CD4-positive, alpha-beta T cell treated with Interleukin-21 for 1 hour (primary cell): Measurements from ENCODE around the gene GPR173.

ENCODE experiments used
- DNase-seq: peaks from one replicate; pipeline ENCODE4 v3.0.0-alpha.2; 2020

GPR173 gene

GRCh38 chrX:53071604-53072417 lies 23.2 kb downstream of the GPR173 start:
- peak; percentile 86 for DNase-seq

- no peak for DNase-seq
Measured at GRCh38 chrX:53072418-53073114, 24.0 kb downstream of the GPR173 start.

- DNase-seq, result no peak
Measured at GRCh38 chrX:53073115-53073586, 24.6 kb downstream of the GPR173 start.

- DNase-seq, result no peak
Measured at GRCh38 chrX:53075011-53075410, 26.4 kb downstream of the GPR173 start.

- no peak for DNase-seq
Measured at GRCh38 chrX:53076671-53077070, 28.1 kb downstream of the GPR173 start.

- DNase-seq, result no peak
Measured at GRCh38 chrX:53077207-53078197, 28.9 kb downstream of the GPR173 start.

GRCh38 chrX:53078943-53079342 lies 30.4 kb downstream of the GPR173 start:
- DNase-seq, result no peak

GRCh38 chrX:53080628-53081580 lies 32.3 kb downstream of the GPR173 start:
- DNase-seq, result peak; percentile 50

GRCh38 chrX:53081925-53082772 lies 33.6 kb downstream of the GPR173 start, which contains the start of gene TSPYL2:
Gene TSPYL2, plus strand, starts transcription at chrX:53082367. Its CDS starts 132 bp downstream, at chrX:53082499.
- DNase-seq, result peak; percentile 96

- DNase-seq, result no peak
Measured at GRCh38 chrX:53082773-53083616, 34.4 kb downstream of the GPR173 start.

GRCh38 chrX:53084043-53084570 lies 35.5 kb downstream of the GPR173 start:
- no peak for DNase-seq

GRCh38 chrX:53084863-53085262 lies 36.3 kb downstream of the GPR173 start:
- DNase-seq, result no peak

GRCh38 chrX:53085661-53086229 lies 37.2 kb downstream of the GPR173 start:
- peak; percentile 45 for DNase-seq

GRCh38 chrX:53086464-53086863 lies 37.9 kb downstream of the GPR173 start:
- DNase-seq, result no peak

- DNase-seq, result peak; percentile 19
Measured at GRCh38 chrX:53087388-53087831, 38.8 kb downstream of the GPR173 start.

GRCh38 chrX:53088136-53088974 lies 39.8 kb downstream of the GPR173 start:
- peak; percentile 91 for DNase-seq

- peak; percentile 71 for DNase-seq
Measured at GRCh38 chrX:53089224-53089842, 40.7 kb downstream of the GPR173 start.
